Measurements from ENCODE around the gene ERG.

- no peak for TF ChIP-seq CTCF (IDR thresholded peaks at IDR 0.05)
- no peak for TF ChIP-seq POLR2A (IDR thresholded peaks at IDR 0.05)
Observed at GRCh38 chr21:38527737-38528136, 29.5 kb upstream of the ERG start.
